Suprapubic skin (tissue), 4 donors: ENCODE data around the gene TMEM175. TPM values are rescaled to one million over a fixed set of nuclear protein-coding genes. Genes with fewer than 3 reads are reported as not detected.

Source experiments
- DNase-seq, 2 donors: peaks; one replicate each; pipeline ENCODE4 v3.0.0-alpha.2; 2019; ENCODE audit warnings: low spot score in 2 of 2
- H3K27ac ChIP-seq: fragments of 200-600 bp; sonication (generic); one replicate; pipeline ENCODE4 v1.5.1; 2019
- H3K27me3 ChIP-seq: fragments of 200-600 bp; sonication (generic); one replicate; pipeline ENCODE4 v1.5.1; 2019
- H3K36me3 ChIP-seq: fragments of 200-600 bp; sonication (generic); one replicate; pipeline ENCODE4 v1.5.1; 2019
- H3K4me1 ChIP-seq: fragments of 200-600 bp; sonication (generic); one replicate; pipeline ENCODE4 v1.5.1; 2019
- H3K4me3 ChIP-seq: fragments of 200-600 bp; sonication (generic); one replicate; pipeline ENCODE4 v1.5.1; 2019; ENCODE audit warnings: mild to moderate bottlenecking
- H3K9me3 ChIP-seq: fragments of 200-600 bp; sonication (generic); one replicate; pipeline ENCODE4 v1.5.1; 2019
- EP300 ChIP-seq: sonication (generic); formaldehyde crosslinking; IDR thresholded peaks from one replicate; pipeline ENCODE4 v1.6.1; 2017; ENCODE audit warnings: antibody characterized with exemption
- POLR2A ChIP-seq, 2 donors: fragments of 450-650 bp; IDR thresholded peaks; one replicate each; pipeline ENCODE4 v1.6.1; 2017; ENCODE audit warnings: antibody characterized with exemption in 2 of 2, mild to moderate bottlenecking in 2 of 2, moderate library complexity in 2 of 2
- POLR2AphosphoS5 ChIP-seq, 3 donors: sonication (generic); formaldehyde crosslinking; IDR thresholded peaks; one replicate each; pipeline ENCODE4 v1.6.1; 2017; ENCODE audit warnings: antibody characterized with exemption in 3 of 3
- WGBS: methylation state at CpG from one replicate; pipeline ENCODE4 v1.1.5; 2018; 5-methylcytosine and 5-hydroxymethylcytosine counted together
- total RNA-seq, 4 donors: library from RNA; depleted of rRNA; stranded (reverse); fragments of >200 nt; gene quantifications; one replicate each; pipeline ENCODE4 v1.1.0, GENCODE V29; 2016
- TF ChIP-seq, protein P1 (sequence below), 2 donors: fragments of 200-600 bp in 1 of 2; fragments of 450-650 bp in 1 of 2; sonication (generic) in 1 of 2; IDR thresholded peaks; one replicate each; pipeline ENCODE4 v1.5.1; 2016 to 2019; ENCODE audit warnings: antibody characterized with exemption in 2 of 2, mild to moderate bottlenecking in 1 of 2, moderate library complexity in 1 of 2

TMEM175 gene
- total RNA-seq, 4 donors from 2014 or later: 41.1 to 98.3 (median 65.3) TPM

DNA sequence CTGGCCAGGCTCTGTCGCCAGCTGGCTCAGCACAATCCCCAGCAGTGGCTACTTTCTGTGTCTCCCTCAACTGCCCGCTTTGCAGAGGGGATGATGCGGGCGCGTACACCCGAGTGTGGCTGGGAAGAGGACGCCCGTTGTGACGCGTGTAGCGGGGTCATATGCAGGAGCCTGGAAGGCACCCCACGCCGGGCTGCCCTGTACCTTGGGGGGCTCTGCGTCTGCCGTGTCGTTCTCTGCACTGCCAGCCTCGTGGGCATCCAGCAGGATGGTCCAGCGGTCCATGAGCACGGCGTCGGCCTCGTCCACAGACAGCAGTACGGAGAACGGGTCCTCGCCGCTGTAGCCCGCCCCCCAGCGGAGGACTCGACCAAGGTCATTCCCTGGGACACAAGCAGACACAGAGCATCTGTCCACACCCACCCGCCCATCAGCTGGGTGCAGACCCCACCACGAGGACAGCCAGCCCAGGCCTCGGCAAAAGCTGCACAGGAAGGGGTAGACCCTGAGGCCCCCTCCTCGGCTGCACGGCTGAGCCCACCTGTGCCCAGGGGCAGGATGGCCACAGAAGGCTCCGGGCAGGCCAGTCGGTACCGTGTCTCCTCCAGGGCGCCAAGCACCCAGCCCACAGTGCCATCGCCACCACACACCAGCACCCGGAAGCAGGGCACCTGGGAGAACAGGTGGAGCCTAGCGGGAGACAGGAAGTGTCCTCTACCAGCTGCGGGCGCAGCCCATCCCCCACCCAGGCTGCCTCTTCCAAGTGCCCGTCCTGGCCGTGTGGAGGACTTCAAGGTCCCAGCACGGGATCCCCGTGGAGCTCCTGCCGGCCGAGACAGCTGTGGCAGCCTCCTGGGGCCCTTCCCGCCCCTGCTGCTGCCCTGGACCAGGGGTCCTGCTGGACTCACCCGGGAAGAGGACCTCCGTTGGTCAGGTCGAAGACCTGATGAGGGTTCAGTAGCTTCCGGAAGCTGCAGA is 30.3 kb downstream of the TMEM175 start:
- Histone ChIP-seq H3K4me1 (peaks cover 15% of the 10 kb centered on the region), H3K9me3 (no peaks in the 10 kb centered on the region), H3K36me3 (peaks cover 73% of the 10 kb centered on the region), H3K4me3 (no peak overlapping the region), H3K27me3 (no peaks in the 10 kb centered on the region), H3K27ac (no peak overlapping the region)
- 93% methylated on average over 6 of the region's 54 CpGs for WGBS
- DNase-seq: peak in 1 of 2 donors; percentile 66
- TF ChIP-seq, protein P1, sequence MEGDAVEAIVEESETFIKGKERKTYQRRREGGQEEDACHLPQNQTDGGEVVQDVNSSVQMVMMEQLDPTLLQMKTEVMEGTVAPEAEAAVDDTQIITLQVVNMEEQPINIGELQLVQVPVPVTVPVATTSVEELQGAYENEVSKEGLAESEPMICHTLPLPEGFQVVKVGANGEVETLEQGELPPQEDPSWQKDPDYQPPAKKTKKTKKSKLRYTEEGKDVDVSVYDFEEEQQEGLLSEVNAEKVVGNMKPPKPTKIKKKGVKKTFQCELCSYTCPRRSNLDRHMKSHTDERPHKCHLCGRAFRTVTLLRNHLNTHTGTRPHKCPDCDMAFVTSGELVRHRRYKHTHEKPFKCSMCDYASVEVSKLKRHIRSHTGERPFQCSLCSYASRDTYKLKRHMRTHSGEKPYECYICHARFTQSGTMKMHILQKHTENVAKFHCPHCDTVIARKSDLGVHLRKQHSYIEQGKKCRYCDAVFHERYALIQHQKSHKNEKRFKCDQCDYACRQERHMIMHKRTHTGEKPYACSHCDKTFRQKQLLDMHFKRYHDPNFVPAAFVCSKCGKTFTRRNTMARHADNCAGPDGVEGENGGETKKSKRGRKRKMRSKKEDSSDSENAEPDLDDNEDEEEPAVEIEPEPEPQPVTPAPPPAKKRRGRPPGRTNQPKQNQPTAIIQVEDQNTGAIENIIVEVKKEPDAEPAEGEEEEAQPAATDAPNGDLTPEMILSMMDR (IDR thresholded peaks at IDR 0.05): no peak
- no peak for TF ChIP-seq EP300

DNA sequence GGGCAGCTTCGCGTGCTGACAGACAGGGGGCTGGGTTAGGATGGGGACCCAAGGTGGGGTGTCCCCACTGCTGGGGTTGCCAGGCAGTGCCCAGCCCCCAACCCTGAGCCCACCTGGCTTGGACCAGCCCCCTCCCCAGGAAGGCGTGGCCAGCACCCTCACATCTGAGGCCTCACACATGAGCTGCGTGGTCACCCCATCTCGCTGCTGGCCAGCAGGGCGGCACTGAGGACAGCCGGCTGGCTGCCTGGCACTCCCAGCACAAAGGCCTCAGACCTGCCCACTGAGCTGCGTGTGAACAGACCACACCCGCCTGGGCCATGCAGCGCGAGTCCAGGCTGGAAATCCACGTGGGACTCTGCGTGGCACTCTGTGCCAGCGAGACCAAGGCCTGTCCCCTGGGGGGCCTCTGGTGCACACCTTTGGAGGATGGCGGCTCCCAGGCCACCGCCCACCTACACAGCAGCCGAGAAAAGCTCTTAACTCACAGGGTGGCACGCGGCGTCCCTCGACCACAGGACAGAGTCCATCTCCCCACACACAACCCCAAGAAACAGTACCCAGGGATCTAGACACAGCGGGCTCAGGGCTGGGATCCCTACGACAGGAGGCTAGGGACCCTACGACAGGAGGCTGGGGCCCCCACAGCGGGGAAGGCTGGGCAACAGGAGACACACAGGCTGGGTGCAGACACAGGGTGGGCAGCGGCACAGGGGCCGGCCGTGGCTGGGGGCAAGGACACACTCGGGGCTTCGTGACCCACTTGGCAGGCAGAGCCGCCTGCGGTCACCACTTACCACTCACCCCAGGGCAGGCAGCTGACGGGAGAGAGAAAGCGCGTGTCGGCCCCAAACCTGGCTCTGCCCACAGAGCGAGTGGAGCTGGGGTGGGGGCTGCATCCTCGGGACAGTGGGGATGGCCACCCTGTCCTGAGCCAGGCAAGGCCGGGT is 31.3 kb downstream of the TMEM175 start:
- H3K27me3 ChIP-seq: no peaks in the 10 kb centered on the region
- H3K4me1 ChIP-seq: peaks cover 15% of the 10 kb centered on the region
- peaks cover 64% of the 10 kb centered on the region for H3K36me3 ChIP-seq
- 81% methylated on average over 12 of the region's 39 CpGs for WGBS
- DNase-seq: peak in 1 of 2 donors; percentile 65
- H3K27ac ChIP-seq: no peak overlapping the region
- H3K4me3 ChIP-seq: no peak overlapping the region
- TF ChIP-seq, protein P1 (IDR thresholded peaks at IDR 0.05): no peak
- TF ChIP-seq EP300 (no peak), POLR2A (IDR thresholded peaks at IDR 0.05) (no peak), POLR2AphosphoS5 (IDR thresholded peaks at IDR 0.05) (no peak)
- H3K9me3 ChIP-seq: no peaks in the 10 kb centered on the region

DNA sequence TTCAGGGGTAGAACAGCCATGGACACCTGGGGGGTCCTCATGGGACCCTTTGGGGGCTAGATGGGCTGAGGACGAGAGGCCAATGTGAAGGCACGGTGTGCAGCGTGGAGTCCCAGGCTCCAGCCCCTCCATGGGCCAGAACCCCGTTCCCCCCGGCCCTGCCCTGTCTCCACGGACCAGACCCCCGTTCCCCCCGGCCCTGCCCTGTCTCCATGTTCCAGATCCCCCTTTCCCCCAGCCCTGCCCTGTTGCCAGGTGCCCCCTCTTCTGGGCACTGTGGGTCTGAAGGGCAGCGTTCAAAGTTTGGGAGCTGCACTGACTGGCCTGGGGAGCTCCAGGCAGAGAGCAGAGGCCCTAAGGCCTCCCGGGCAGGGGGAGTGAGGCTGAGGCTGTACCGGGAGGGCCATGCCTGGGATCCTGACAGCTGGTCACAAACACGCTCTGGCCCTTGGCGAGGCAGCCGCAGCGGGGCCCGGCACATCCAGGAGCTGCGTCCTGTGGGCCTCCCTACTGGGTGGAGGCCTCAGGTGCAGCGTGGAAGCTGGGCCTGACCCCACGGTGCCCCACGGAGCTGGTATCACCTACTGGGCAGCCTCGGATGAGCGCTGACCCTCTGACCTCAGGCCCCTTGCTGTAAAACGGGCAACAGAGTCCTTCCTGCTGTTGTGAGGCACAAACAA is 32.2 kb downstream of the TMEM175 start:
- DNase-seq: peak in 1 of 2 donors; percentile 64
- Histone ChIP-seq H3K4me3 (no peak overlapping the region), H3K4me1 (peaks cover 15% of the 10 kb centered on the region), H3K27me3 (no peaks in the 10 kb centered on the region), H3K36me3 (peaks cover 55% of the 10 kb centered on the region), H3K9me3 (no peaks in the 10 kb centered on the region), H3K27ac (no peak overlapping the region)
- TF ChIP-seq, protein P1 (IDR thresholded peaks at IDR 0.05): no peak
- no peak for TF ChIP-seq EP300
- TF ChIP-seq POLR2AphosphoS5 (IDR thresholded peaks at IDR 0.05): no peak
- no peak for TF ChIP-seq POLR2A (IDR thresholded peaks at IDR 0.05)
- WGBS: 89% methylated on average over 14 of the region's 23 CpGs

DNA sequence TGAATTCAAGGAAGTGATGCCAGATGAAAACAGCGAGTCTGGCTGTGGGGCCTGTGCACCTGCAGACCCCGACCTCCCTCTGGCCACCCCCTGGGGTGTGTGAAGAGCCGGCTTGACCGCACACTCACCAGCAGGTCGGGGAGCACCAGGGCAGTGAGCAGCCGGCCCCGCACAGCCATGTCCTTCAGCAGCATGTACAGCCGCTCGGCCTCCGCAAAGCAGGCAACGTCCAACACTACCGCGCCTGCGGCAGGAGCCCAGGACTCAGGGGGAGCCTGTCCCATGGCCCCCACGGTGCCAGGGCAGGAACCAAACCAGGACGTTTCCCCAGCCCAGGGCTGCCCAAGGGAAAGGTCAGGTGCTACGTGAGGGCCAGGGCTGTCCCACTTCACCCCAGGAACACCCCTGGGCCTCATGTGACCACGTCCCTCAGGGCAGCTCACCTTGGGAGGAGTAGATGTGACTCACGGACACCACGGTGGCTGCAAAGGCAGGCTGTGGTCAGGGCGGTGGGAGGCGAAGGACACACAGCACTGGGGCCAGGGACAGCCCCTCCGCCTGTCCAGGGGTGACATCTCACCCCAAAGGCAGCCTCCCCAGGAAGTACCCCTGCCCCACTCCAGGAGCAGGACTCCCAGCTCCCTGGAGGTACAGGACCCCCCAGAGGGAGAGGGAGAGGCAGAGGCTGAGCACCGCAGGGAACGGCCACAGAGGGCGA is 32.9 kb downstream of the TMEM175 start:
- Histone ChIP-seq H3K4me3 (no peak overlapping the region), H3K27me3 (no peaks in the 10 kb centered on the region), H3K27ac (no peak overlapping the region), H3K4me1 (peaks cover 17% of the 10 kb centered on the region), H3K9me3 (no peaks in the 10 kb centered on the region), H3K36me3 (peaks cover 47% of the 10 kb centered on the region)
- WGBS: 93% methylated on average over 7 of the region's 26 CpGs
- no peak for TF ChIP-seq POLR2AphosphoS5 (IDR thresholded peaks at IDR 0.05)
- TF ChIP-seq, protein P1 (IDR thresholded peaks at IDR 0.05): no peak
- TF ChIP-seq POLR2A (IDR thresholded peaks at IDR 0.05): no peak
- TF ChIP-seq EP300: no peak
- DNase-seq: no peak
